HepG2 (cell line): ENCODE measurements around the gene ANKRD29. TPM values are rescaled to one million over a fixed set of nuclear protein-coding genes. Genes with fewer than 3 reads are reported as not detected.
A peak's percentile ranks its signal among the peaks of the same experiment; 100 is the strongest.

Experiments
- BCL6 ChIP-seq: IDR thresholded peaks from 2 replicates; pipeline ENCODE4 v1.6.1; 2016; ENCODE audit warnings: missing genetic modification reagents, missing compliant biosample characterization
- FOXC1 ChIP-seq: sonication (generic); formaldehyde crosslinking; IDR thresholded peaks from 2 replicates; pipeline ENCODE4 v1.8.0; 2022; ENCODE audit warnings: mild to moderate bottlenecking, missing genetic modification reagents, borderline replicate concordance
- GATAD2A ChIP-seq: IDR thresholded peaks from 2 replicates; pipeline ENCODE4 v1.6.1; 2016
- HMG20A ChIP-seq: IDR thresholded peaks from 2 replicates; pipeline ENCODE4 v1.6.1; 2016; ENCODE audit warnings: borderline replicate concordance
- HMG20B ChIP-seq: conservative IDR thresholded peaks from 2 replicates; pipeline ENCODE4 v1.6.1; 2016; ENCODE audit warnings: missing genetic modification reagents, missing compliant biosample characterization
- ISX ChIP-seq: sonication (generic); formaldehyde crosslinking; conservative IDR thresholded peaks from 2 replicates; pipeline ENCODE4 v1.5.0; 2020; ENCODE audit warnings: missing genetic modification reagents
- MEIS2 ChIP-seq: sonication (generic); formaldehyde crosslinking; IDR thresholded peaks from 2 replicates; pipeline ENCODE4 v1.9.0; 2021; ENCODE audit warnings: mild to moderate bottlenecking, missing genetic modification reagents
- NFATC3 ChIP-seq: sonication (generic); formaldehyde crosslinking; IDR thresholded peaks from 2 replicates; pipeline ENCODE4 v1.5.1; 2020; ENCODE audit warnings: mild to moderate bottlenecking, missing genetic modification reagents
- ONECUT2 ChIP-seq: sonication (generic); formaldehyde crosslinking; IDR thresholded peaks from 2 replicates; pipeline ENCODE4 v1.4.0; 2020; ENCODE audit warnings: missing genetic modification reagents
- RXRB ChIP-seq: IDR thresholded peaks from 2 replicates; pipeline ENCODE4 v1.6.1; 2016; ENCODE audit warnings: borderline replicate concordance, missing genetic modification reagents, missing compliant biosample characterization
- SCMH1 ChIP-seq: sonication (generic); formaldehyde crosslinking; IDR thresholded peaks from 2 replicates; pipeline ENCODE4 v1.9.0; 2021; ENCODE audit warnings: missing genetic modification reagents, mild to moderate bottlenecking, borderline replicate concordance
- ZFYVE20 ChIP-seq: sonication (generic); formaldehyde crosslinking; IDR thresholded peaks from 2 replicates; pipeline ENCODE4 v1.8.0; 2023; ENCODE audit warnings: low read depth, mild to moderate bottlenecking, moderate library complexity, missing genetic modification reagents, borderline replicate concordance
- ZNF30 ChIP-seq: sonication (generic); formaldehyde crosslinking; IDR thresholded peaks from 2 replicates; pipeline ENCODE4 v1.5.0; 2020; ENCODE audit warnings: mild to moderate bottlenecking, missing genetic modification reagents
- ZNF367 ChIP-seq: sonication (generic); formaldehyde crosslinking; IDR thresholded peaks from 2 replicates; pipeline ENCODE4 v1.4.0; 2020; ENCODE audit warnings: missing genetic modification reagents, borderline replicate concordance
- ZNF546 ChIP-seq: sonication (generic); formaldehyde crosslinking; conservative IDR thresholded peaks from 2 replicates; pipeline ENCODE4 v1.8.1; 2023; ENCODE audit warnings: mild to moderate bottlenecking, missing genetic modification reagents
- ZNF670 ChIP-seq: sonication (generic); formaldehyde crosslinking; IDR thresholded peaks from 2 replicates; pipeline ENCODE4 v1.8.0; 2022; ENCODE audit warnings: mild to moderate bottlenecking, missing genetic modification reagents, borderline replicate concordance
- ZNF768 ChIP-seq: sonication (generic); formaldehyde crosslinking; IDR thresholded peaks from 2 replicates; pipeline ENCODE4 v1.4.0; 2020; ENCODE audit warnings: missing genetic modification reagents
- polyA plus RNA-seq, 8 experiments: library from polyadenylated mRNA; depleted of rRNA in 3 of 8; stranded (reverse) in 7 of 8; unstranded in 1 of 8; fragments of >200 nt; fragmentation: Illumina TruSeq in 4 of 8; extraction: Trizol in 4 of 8; gene quantifications; 2 replicates each; pipeline versions ENCODE4 v1.2.1 to v1.2.3, GENCODE V29; 2011 to 2016; ENCODE audit warnings: low read depth in 4 of 8, missing spikeins in 1 of 8, mixed read lengths in 1 of 8; ENCODE audit not compliant: insufficient read depth in 1 of 8
- total RNA-seq, 5 experiments: library from RNA; depleted of rRNA; stranded (reverse); fragments of >200 nt; fragmentation: Illumina TruSeq; extraction: Trizol; gene quantifications; 2 replicates each; pipeline ENCODE4 v1.2.3, GENCODE V29; 2016; ENCODE audit warnings: low read depth in 1 of 5
- TF ChIP-seq, protein P1 (sequence below): sonication (generic); formaldehyde crosslinking; IDR thresholded peaks from 2 replicates; pipeline ENCODE4 v1.5.0; 2020; ENCODE audit warnings: missing genetic modification reagents
- TF ChIP-seq, protein P2 (sequence below), 2 experiments: fragments of 450-650 bp in 1 of 2; sonication (generic) in 1 of 2; formaldehyde crosslinking; IDR thresholded peaks; 2 replicates each; pipeline versions ENCODE4 v1.5.0 to v1.8.0; 2020 to 2022; ENCODE audit warnings: mild to moderate bottlenecking in 1 of 2, missing genetic modification reagents in 1 of 2
- TF ChIP-seq, protein P3 (sequence below): sonication (generic); formaldehyde crosslinking; IDR thresholded peaks from 2 replicates; pipeline ENCODE4 v1.4.0; 2020; ENCODE audit warnings: missing genetic modification reagents, borderline replicate concordance
- TF ChIP-seq, protein P4 (sequence below): sonication (generic); formaldehyde crosslinking; IDR thresholded peaks from 2 replicates; pipeline ENCODE4 v1.4.0; 2020; ENCODE audit warnings: missing genetic modification reagents, borderline replicate concordance
- TF ChIP-seq, protein P5 (sequence below): sonication (generic); formaldehyde crosslinking; IDR thresholded peaks from 2 replicates; pipeline ENCODE4 v1.8.0; 2022; ENCODE audit warnings: missing genetic modification reagents, mild to moderate bottlenecking, inconsistent platforms, borderline replicate concordance
- TF ChIP-seq, protein P6 (sequence below): sonication (generic); formaldehyde crosslinking; IDR thresholded peaks from 2 replicates; pipeline ENCODE4 v1.8.1; 2023; ENCODE audit warnings: mild to moderate bottlenecking, moderate library complexity, missing genetic modification reagents

The ANKRD29 gene
- total and polyA plus RNA-seq, 2 of the 13 experiments (the other 11 are each of a cell fraction or from before 2014, with no cell fraction given): not detected

DNA sequence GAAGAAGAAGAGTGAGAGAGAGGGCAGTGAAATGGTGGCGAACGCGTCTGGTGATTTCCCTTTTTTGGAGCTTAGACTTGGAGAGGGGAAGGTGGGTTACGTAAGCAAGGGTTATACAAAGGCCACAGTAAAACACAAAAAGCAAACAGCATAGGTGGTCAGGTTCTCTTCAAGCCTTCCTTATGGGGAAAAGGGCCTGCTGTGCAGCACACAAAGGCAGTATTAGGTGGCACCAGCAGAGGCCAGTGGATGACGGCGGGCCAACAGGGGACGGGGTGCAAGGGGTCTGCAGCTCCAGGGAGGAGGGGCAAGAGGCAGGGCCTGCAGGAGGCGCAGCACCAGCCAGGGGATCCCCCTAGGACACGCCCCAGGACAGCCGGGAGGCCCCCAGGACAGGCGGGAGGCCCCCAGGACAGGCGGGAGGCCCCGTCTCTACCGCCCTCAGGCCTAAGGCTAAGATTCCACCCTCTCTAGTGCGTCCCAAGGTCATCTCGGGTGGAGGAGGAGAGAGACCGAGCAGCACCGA lies 43.8 kb downstream of the ANKRD29 start (continued):
- TF ChIP-seq, protein P1, sequence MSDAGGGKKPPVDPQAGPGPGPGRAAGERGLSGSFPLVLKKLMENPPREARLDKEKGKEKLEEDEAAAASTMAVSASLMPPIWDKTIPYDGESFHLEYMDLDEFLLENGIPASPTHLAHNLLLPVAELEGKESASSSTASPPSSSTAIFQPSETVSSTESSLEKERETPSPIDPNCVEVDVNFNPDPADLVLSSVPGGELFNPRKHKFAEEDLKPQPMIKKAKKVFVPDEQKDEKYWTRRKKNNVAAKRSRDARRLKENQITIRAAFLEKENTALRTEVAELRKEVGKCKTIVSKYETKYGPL (CRISPR knock-in tag): 0 out of 2 replicates have a peak, but pooled peaks have one; percentile 67
- no peak for TF ChIP-seq SCMH1
- no peak for TF ChIP-seq ZNF367
- TF ChIP-seq GATAD2A (CRISPR knock-in tag): peak; percentile 34; the same call in 1 of the 2 replicates
- no peak for TF ChIP-seq MEIS2 (CRISPR knock-in tag)
- TF ChIP-seq, protein P2, sequence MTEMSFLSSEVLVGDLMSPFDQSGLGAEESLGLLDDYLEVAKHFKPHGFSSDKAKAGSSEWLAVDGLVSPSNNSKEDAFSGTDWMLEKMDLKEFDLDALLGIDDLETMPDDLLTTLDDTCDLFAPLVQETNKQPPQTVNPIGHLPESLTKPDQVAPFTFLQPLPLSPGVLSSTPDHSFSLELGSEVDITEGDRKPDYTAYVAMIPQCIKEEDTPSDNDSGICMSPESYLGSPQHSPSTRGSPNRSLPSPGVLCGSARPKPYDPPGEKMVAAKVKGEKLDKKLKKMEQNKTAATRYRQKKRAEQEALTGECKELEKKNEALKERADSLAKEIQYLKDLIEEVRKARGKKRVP (CRISPR knock-in tag; IDR thresholded peaks at IDR 0.05): no peak
- peak; percentile 75 for TF ChIP-seq RXRB
- TF ChIP-seq, protein P3, sequence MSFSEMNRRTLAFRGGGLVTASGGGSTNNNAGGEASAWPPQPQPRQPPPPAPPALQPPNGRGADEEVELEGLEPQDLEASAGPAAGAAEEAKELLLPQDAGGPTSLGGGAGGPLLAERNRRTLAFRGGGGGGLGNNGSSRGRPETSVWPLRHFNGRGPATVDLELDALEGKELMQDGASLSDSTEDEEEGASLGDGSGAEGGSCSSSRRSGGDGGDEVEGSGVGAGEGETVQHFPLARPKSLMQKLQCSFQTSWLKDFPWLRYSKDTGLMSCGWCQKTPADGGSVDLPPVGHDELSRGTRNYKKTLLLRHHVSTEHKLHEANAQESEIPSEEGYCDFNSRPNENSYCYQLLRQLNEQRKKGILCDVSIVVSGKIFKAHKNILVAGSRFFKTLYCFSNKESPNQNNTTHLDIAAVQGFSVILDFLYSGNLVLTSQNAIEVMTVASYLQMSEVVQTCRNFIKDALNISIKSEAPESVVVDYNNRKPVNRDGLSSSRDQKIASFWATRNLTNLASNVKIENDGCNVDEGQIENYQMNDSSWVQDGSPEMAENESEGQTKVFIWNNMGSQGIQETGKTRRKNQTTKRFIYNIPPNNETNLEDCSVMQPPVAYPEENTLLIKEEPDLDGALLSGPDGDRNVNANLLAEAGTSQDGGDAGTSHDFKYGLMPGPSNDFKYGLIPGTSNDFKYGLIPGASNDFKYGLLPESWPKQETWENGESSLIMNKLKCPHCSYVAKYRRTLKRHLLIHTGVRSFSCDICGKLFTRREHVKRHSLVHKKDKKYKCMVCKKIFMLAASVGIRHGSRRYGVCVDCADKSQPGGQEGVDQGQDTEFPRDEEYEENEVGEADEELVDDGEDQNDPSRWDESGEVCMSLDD (CRISPR knock-in tag): no peak
- TF ChIP-seq ZNF768: no peak; the same call in 1 of the 2 replicates
- TF ChIP-seq, protein P4, sequence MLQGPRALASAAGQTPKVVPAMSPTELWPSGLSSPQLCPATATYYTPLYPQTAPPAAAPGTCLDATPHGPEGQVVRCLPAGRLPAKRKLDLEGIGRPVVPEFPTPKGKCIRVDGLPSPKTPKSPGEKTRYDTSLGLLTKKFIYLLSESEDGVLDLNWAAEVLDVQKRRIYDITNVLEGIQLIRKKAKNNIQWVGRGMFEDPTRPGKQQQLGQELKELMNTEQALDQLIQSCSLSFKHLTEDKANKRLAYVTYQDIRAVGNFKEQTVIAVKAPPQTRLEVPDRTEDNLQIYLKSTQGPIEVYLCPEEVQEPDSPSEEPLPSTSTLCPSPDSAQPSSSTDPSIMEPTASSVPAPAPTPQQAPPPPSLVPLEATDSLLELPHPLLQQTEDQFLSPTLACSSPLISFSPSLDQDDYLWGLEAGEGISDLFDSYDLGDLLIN (CRISPR knock-in tag): no peak
- TF ChIP-seq NFATC3 (CRISPR knock-in tag): no peak
- no peak for TF ChIP-seq ZNF670 (CRISPR knock-in tag)
- no peak for TF ChIP-seq FOXC1 (CRISPR knock-in tag)
- TF ChIP-seq ZNF546 (CRISPR knock-in tag): no peak
- no peak for TF ChIP-seq HMG20B (CRISPR knock-in tag)
- TF ChIP-seq ZNF30 (CRISPR knock-in tag): no peak
- TF ChIP-seq, protein P5, sequence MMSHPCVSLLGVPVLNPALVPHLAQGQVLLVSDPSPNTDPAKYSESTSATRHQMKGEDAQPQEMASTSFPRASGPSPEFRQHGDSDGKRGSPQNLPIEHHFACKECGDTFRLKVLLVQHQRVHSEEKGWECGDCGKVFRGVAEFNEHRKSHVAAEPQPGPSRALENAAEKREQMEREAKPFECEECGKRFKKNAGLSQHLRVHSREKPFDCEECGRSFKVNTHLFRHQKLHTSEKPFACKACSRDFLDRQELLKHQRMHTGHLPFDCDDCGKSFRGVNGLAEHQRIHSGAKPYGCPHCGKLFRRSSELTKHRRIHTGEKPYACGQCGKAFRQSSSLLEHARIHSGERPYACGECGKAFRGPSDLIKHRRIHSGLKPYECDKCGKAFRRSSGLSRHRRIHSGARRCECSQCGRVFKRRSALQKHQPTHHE: no peak
- TF ChIP-seq HMG20A (CRISPR knock-in tag): 0 out of 2 replicates have a peak, but pooled peaks have one; percentile 32
- TF ChIP-seq ONECUT2: no peak
- peak; percentile 54; the same call in 1 of the 2 replicates for TF ChIP-seq BCL6 (CRISPR knock-in tag)
- no peak for TF ChIP-seq ISX (CRISPR knock-in tag)
- TF ChIP-seq, protein P6, sequence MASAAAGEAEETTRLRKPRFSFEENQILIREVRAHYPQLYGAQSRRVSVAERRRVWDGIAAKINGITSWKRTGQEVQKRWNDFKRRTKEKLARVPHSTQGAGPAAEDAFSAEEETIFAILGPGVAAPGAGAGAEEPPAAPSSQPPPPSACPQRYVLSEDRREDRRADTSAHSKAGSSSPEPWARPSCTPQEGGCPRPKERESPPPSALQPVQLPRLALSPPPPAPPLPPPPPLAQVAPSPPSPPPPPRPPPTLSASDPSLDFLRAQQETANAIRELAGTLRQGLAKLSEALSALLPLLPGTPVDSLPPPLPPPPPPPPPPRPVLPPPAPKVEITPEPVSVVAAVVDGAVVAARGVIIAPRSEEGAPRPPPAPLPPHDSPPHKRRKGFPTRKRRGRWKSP (CRISPR knock-in tag): no peak
- no peak for TF ChIP-seq ZFYVE20 (CRISPR knock-in tag)
